Neuronal stem cell (in vitro differentiated cells): Measurements from ENCODE around the gene GADD45A.

Experiments
- DNase-seq: peaks from one replicate; pipeline ENCODE4 v3.0.0-alpha.2; 2013; ENCODE audit warnings: low spot score
- H2AFZ ChIP-seq: one replicate; pipeline ENCODE4 v1.6.1; 2013; ENCODE audit warnings: mild to moderate bottlenecking, low read length, inconsistent platforms
- H2AK5ac ChIP-seq: 2 replicates; pipeline ENCODE4 v1.6.1; 2013; ENCODE audit warnings: low read depth, mild to moderate bottlenecking, inconsistent platforms, low read length, moderate library complexity, mixed read lengths
- H2BK120ac ChIP-seq: 2 replicates; pipeline ENCODE4 v1.6.1; 2013; ENCODE audit warnings: low read depth, mild to moderate bottlenecking, inconsistent platforms, low read length, moderate library complexity, mixed read lengths
- H2BK12ac ChIP-seq: one replicate; pipeline ENCODE4 v1.6.1; 2013; ENCODE audit warnings: low read length, inconsistent platforms
- H2BK15ac ChIP-seq: 2 replicates; pipeline ENCODE4 v1.6.1; 2013; ENCODE audit warnings: mild to moderate bottlenecking, low read length, inconsistent platforms, mixed read lengths
- H2BK5ac ChIP-seq: one replicate; pipeline ENCODE4 v1.6.1; 2013; ENCODE audit warnings: inconsistent platforms, mild to moderate bottlenecking, low read length, moderate library complexity
- H3K14ac ChIP-seq: one replicate; pipeline ENCODE4 v1.6.1; 2013; ENCODE audit warnings: low read length, inconsistent platforms
- H3K18ac ChIP-seq: 2 replicates; pipeline ENCODE4 v1.6.1; 2013; ENCODE audit warnings: low read length, inconsistent platforms
- H3K23ac ChIP-seq: 2 replicates; pipeline ENCODE4 v1.6.1; 2013; ENCODE audit warnings: low read depth, mild to moderate bottlenecking, mixed read lengths, low read length, inconsistent platforms; ENCODE audit not compliant: poor library complexity
- H3K27ac ChIP-seq: replicated peaks from 3 replicates; pipeline ENCODE4 v1.5.1; 2013; ENCODE audit warnings: low read length, inconsistent platforms
- H3K27me3 ChIP-seq, 3 experiments: 2 replicates each; pipeline ENCODE4 v1.6.1; 2013; ENCODE audit warnings: low read length in 3 of 3, mild to moderate bottlenecking in 2 of 3, inconsistent platforms in 1 of 3, low read depth in 1 of 3, mixed read lengths in 1 of 3, moderate library complexity in 1 of 3; ENCODE audit not compliant: control insufficient read depth in 3 of 3, insufficient read depth in 3 of 3
- H3K36me3 ChIP-seq, 2 donors: replicated peaks in 1 of 2; 2 replicates each; pipeline ENCODE4 v1.6.1; 2013; ENCODE audit warnings: low read length in 2 of 2; ENCODE audit not compliant: control insufficient read depth in 2 of 2, insufficient read depth in 2 of 2
- H3K4ac ChIP-seq: 2 replicates; pipeline ENCODE4 v1.6.1; 2013; ENCODE audit warnings: inconsistent platforms, mild to moderate bottlenecking, low read length, moderate library complexity
- H3K4me1 ChIP-seq, 2 donors: 1 replicate in 1 of 2; 2 replicates in 1 of 2; pipeline ENCODE4 v1.6.1; 2013; ENCODE audit warnings: low read length in 2 of 2, low read depth in 1 of 2; ENCODE audit not compliant: control insufficient read depth in 2 of 2, insufficient read depth in 1 of 2
- H3K4me2 ChIP-seq: one replicate; pipeline ENCODE4 v1.6.1; 2013; ENCODE audit warnings: mild to moderate bottlenecking, low read length, inconsistent platforms; ENCODE audit not compliant: insufficient read depth, poor library complexity, severe bottlenecking
- H3K4me3 ChIP-seq, 2 donors: 2 replicates each; pipeline ENCODE4 v1.5.1; 2013; ENCODE audit warnings: low read length in 2 of 2, mild to moderate bottlenecking in 2 of 2, inconsistent platforms in 1 of 2, moderate library complexity in 1 of 2
- H3K79me1 ChIP-seq: one replicate; pipeline ENCODE4 v1.6.1; 2013; ENCODE audit warnings: low read depth, mild to moderate bottlenecking, inconsistent platforms, low read length, moderate library complexity
- H3K9ac ChIP-seq: one replicate; pipeline ENCODE4 v1.6.1; 2013; ENCODE audit warnings: mild to moderate bottlenecking, low read depth, low read length, inconsistent platforms; ENCODE audit not compliant: poor library complexity
- H3K9me3 ChIP-seq, 2 donors: replicated peaks in 1 of 2; 2 replicates each; pipeline versions ENCODE3 to v1.6.1; 2013; ENCODE audit warnings: low read length in 2 of 2, mild to moderate bottlenecking in 2 of 2, inconsistent platforms in 1 of 2, low read depth in 1 of 2, mixed read lengths in 1 of 2, moderate library complexity in 1 of 2; ENCODE audit not compliant: control insufficient read depth in 2 of 2, insufficient read depth in 1 of 2
- H4K8ac ChIP-seq: one replicate; pipeline ENCODE4 v1.6.1; 2013; ENCODE audit warnings: low read depth, mild to moderate bottlenecking, inconsistent platforms, low read length, moderate library complexity
- H4K91ac ChIP-seq: one replicate; pipeline ENCODE4 v1.6.1; 2013; ENCODE audit warnings: low read length, low read depth, mild to moderate bottlenecking, inconsistent platforms; ENCODE audit not compliant: poor library complexity
- WGBS, 2 donors: extraction: QIAGEN DNeasy Blood & Tissue Kit; methylation state at CpG; one replicate each; pipeline ENCODE4 v1.1.7; 2013; ENCODE audit warnings: missing lambda C conversion rate in 2 of 2, mixed read lengths in 1 of 2; ENCODE audit not compliant: insufficient read length in 2 of 2, insufficient replicate concordance in 1 of 2; ENCODE audit errors: extremely low coverage in 2 of 2; 5-methylcytosine and 5-hydroxymethylcytosine counted together

Gene GADD45A

GRCh38 chr1:67711158-67711854 lies 26.3 kb downstream of the GADD45A start:
- Histone ChIP-seq H3K18ac (no peak overlapping the region), H3K9me3 (no peaks in the 10 kb centered on the region), H3K79me1 (no peaks in the 10 kb centered on the region), H2BK120ac (no peak overlapping the region), H3K14ac (no peak overlapping the region), H3K4me2 (no peak overlapping the region), H3K23ac (no peak overlapping the region), H3K4me1 (peaks cover 4% of the 10 kb centered on the region in 2 donors), H2AFZ (no peak overlapping the region), H3K4me3 (no peak overlapping the region), H3K36me3 (no peaks in the 10 kb centered on the region), H3K27me3 (no peaks in the 10 kb centered on the region), H4K91ac (no peak overlapping the region), H2BK5ac (no peak overlapping the region), H3K27ac (no peak overlapping the region), H2BK12ac (no peak overlapping the region), H3K9ac (no peak overlapping the region), H2AK5ac (no peak overlapping the region), H3K4ac (no peak overlapping the region), H2BK15ac (no peak overlapping the region), H4K8ac (no peak overlapping the region)
- no peak for DNase-seq
- WGBS, 2 donors: no CpG with 5 or more reads among the region's 7 CpGs

GRCh38 chr1:67711855-67712212 lies 26.8 kb downstream of the GADD45A start:
- H2BK15ac ChIP-seq: no peak overlapping the region
- no peaks in the 10 kb centered on the region for H3K27me3 ChIP-seq
- H3K14ac ChIP-seq: no peak overlapping the region
- no peaks in the 10 kb centered on the region for H3K9me3 ChIP-seq
- no peak overlapping the region for H3K4me3 ChIP-seq
- H4K91ac ChIP-seq: no peak overlapping the region
- no peak overlapping the region for H3K4ac ChIP-seq
- no peak overlapping the region for H2BK5ac ChIP-seq
- H2BK120ac ChIP-seq: no peak overlapping the region
- H2BK12ac ChIP-seq: no peak overlapping the region
- no peak for DNase-seq
- H3K4me2 ChIP-seq: no peak overlapping the region
- H3K9ac ChIP-seq: no peak overlapping the region
- no peak overlapping the region for H3K23ac ChIP-seq
- H4K8ac ChIP-seq: no peak overlapping the region
- H3K4me1 ChIP-seq: peaks cover 4 to 6% of the 10 kb centered on the region in 2 donors
- H3K18ac ChIP-seq: no peak overlapping the region
- no peak overlapping the region for H2AK5ac ChIP-seq
- H3K79me1 ChIP-seq: no peaks in the 10 kb centered on the region
- H3K36me3 ChIP-seq: no peaks in the 10 kb centered on the region
- no peak overlapping the region for H2AFZ ChIP-seq
- H3K27ac ChIP-seq: no peak overlapping the region
- WGBS, 2 donors: no CpG with 5 or more reads among the region's 2 CpGs

GRCh38 chr1:67713057-67713846 lies 28.3 kb downstream of the GADD45A start:
- H2AFZ ChIP-seq: no peak overlapping the region
- no peaks in the 10 kb centered on the region for H3K9me3 ChIP-seq
- WGBS, 2 donors: no CpG with 5 or more reads among the region's 6 CpGs
- no peak overlapping the region for H3K27ac ChIP-seq
- peaks cover 4 to 8% of the 10 kb centered on the region in 2 donors for H3K4me1 ChIP-seq
- no peak overlapping the region for H3K18ac ChIP-seq
- H2BK15ac ChIP-seq: no peak overlapping the region
- H3K4me2 ChIP-seq: no peak overlapping the region
- H3K23ac ChIP-seq: no peak overlapping the region
- no peak overlapping the region for H3K4ac ChIP-seq
- no peaks in the 10 kb centered on the region for H3K27me3 ChIP-seq
- H2AK5ac ChIP-seq: no peak overlapping the region
- H3K4me3 ChIP-seq: no peak overlapping the region
- H3K36me3 ChIP-seq: no peaks in the 10 kb centered on the region
- no peak overlapping the region for H3K9ac ChIP-seq
- no peaks in the 10 kb centered on the region for H3K79me1 ChIP-seq
- H2BK12ac ChIP-seq: no peak overlapping the region
- H2BK120ac ChIP-seq: no peak overlapping the region
- H3K14ac ChIP-seq: no peak overlapping the region
- H4K91ac ChIP-seq: no peak overlapping the region
- no peak overlapping the region for H4K8ac ChIP-seq
- no peak for DNase-seq
- no peak overlapping the region for H2BK5ac ChIP-seq

GRCh38 chr1:67715819-67716218 lies 30.8 kb downstream of the GADD45A start:
- no peaks in the 10 kb centered on the region for H3K9me3 ChIP-seq
- no peak overlapping the region for H3K14ac ChIP-seq
- no peaks in the 10 kb centered on the region for H3K79me1 ChIP-seq
- H2BK120ac ChIP-seq: no peak overlapping the region
- H3K4me3 ChIP-seq: no peak overlapping the region
- no peak overlapping the region for H3K4me2 ChIP-seq
- no peak overlapping the region for H2AFZ ChIP-seq
- H2BK5ac ChIP-seq: no peak overlapping the region
- no peak overlapping the region for H3K18ac ChIP-seq
- H2BK15ac ChIP-seq: no peak overlapping the region
- H3K4ac ChIP-seq: no peak overlapping the region
- peaks cover 4 to 10% of the 10 kb centered on the region in 2 donors for H3K4me1 ChIP-seq
- H4K8ac ChIP-seq: no peak overlapping the region
- H3K9ac ChIP-seq: no peak overlapping the region
- H4K91ac ChIP-seq: no peak overlapping the region
- no peak overlapping the region for H3K23ac ChIP-seq
- H3K27ac ChIP-seq: no peak overlapping the region
- WGBS, 2 donors: no CpG with 5 or more reads among the region's 2 CpGs
- DNase-seq: no peak
- H3K27me3 ChIP-seq: no peaks in the 10 kb centered on the region
- H2AK5ac ChIP-seq: no peak overlapping the region
- H2BK12ac ChIP-seq: no peak overlapping the region
- no peaks in the 10 kb centered on the region for H3K36me3 ChIP-seq
